Measurements from ENCODE around the gene RAD9A. TPM values are rescaled to one million over a fixed set of nuclear protein-coding genes. Genes with fewer than 3 reads are reported as not detected.

Gene RAD9A
- total RNA-seq, 2 donors from 2014 or later = 22.6 to 49.4 TPM

GRCh38 chr11:67410369-67410831 lies 18.6 kb downstream of the RAD9A start:
- H3K36me3 ChIP-seq (replicated peaks in 1 of 2; ENCODE audit: insufficient read depth in 1 of 2, low read depth in 2 of 2) = no peaks in the 10 kb centered on the region
- ATAC-seq (no peak), DNase-seq (no peak)
- no peak overlapping the region for H3K4me3 ChIP-seq
- H3K4me1 ChIP-seq = peaks cover 22% of the 10 kb centered on the region
- intact Hi-C loops (cut with DNase I) = no loop called here
- H3K27ac ChIP-seq = no peak overlapping the region
- WGBS, 2 donors = 33 to 50% methylated on average over 2 to 15 of the region's 15 CpGs
- TF ChIP-seq CTCF (IDR thresholded peaks at IDR 0.05) = no peak
- no peak for TF ChIP-seq POLR2A (IDR thresholded peaks at IDR 0.05)
- no peaks in the 10 kb centered on the region for H3K27me3 ChIP-seq
- no peaks in the 10 kb centered on the region for H3K9me3 ChIP-seq

DNA sequence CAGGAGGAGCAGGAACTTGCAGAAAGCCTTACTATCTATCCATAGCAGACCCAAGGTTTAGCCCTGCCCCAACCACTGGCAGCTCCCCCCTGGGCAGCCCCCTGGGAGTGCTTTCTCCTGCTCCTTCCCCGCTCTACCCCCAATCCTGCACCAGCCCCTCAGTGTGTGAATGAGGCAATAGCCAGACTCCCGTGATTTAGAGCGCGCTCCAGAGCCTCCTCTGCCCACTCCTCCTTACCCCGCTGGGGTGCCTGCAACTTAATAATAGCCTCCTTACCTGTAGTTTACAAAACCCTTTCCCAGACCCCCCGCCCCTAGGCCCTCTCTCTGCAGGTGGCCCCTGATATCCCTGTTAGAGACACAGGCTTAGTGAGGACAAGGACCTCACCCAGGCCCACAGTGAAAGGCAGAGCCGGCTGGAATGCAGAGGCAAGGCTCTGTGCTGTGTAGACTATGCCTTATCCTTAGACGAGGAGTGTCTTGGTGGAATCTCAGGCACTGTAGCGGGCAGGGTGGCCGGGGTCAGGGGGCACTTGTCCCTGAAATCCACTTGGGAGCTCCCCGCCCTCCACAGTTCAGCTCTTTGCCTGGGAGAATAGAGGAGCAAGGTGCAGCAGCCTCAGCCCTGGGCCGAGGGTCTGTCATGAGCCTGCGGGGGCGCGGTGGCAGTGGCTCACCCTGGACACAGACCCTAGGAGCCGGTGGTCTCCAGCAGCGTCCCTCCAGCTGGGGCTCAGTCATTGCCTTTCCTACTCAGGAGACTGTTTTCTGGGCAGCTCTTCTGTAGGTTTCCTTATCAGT lies 19.4 kb downstream of the RAD9A start:
- DNase-seq (no peak), ATAC-seq (no peak)
- Histone ChIP-seq H3K4me1 (peaks cover 28% of the 10 kb centered on the region), H3K4me3 (no peak overlapping the region), H3K9me3 (no peaks in the 10 kb centered on the region), H3K36me3 (replicated peaks in 1 of 2; ENCODE audit: insufficient read depth in 1 of 2, low read depth in 2 of 2) (no peaks in the 10 kb centered on the region), H3K27ac (no peak overlapping the region), H3K27me3 (no peaks in the 10 kb centered on the region)
- intact Hi-C loops (cut with DNase I) = no loop called here
- WGBS, 2 donors = 68 to 72% methylated on average over 13 to 17 of the region's 17 CpGs
- TF ChIP-seq CTCF (IDR thresholded peaks at IDR 0.05) = no peak
- no peak for TF ChIP-seq POLR2A (IDR thresholded peaks at IDR 0.05)

- 32 to 46% methylated on average over 7 of the region's 7 CpGs for WGBS, 2 donors
- intact Hi-C loops (cut with DNase I) = no loop called here
- Histone ChIP-seq H3K4me1 (peaks cover 33% of the 10 kb centered on the region), H3K27me3 (no peaks in the 10 kb centered on the region), H3K36me3 (replicated peaks in 1 of 2; ENCODE audit: insufficient read depth in 1 of 2, low read depth in 2 of 2) (no peaks in the 10 kb centered on the region), H3K27ac (no peak overlapping the region), H3K4me3 (no peak overlapping the region), H3K9me3 (no peaks in the 10 kb centered on the region)
- TF ChIP-seq CTCF (IDR thresholded peaks at IDR 0.05) = no peak
- TF ChIP-seq POLR2A (IDR thresholded peaks at IDR 0.05) = no peak
- ATAC-seq (no peak), DNase-seq (no peak)
Observed at GRCh38 chr11:67411785-67412152, 20.0 kb downstream of the RAD9A start.

- Histone ChIP-seq H3K9me3 (no peaks in the 10 kb centered on the region), H3K4me1 (peaks cover 40% of the 10 kb centered on the region), H3K4me3 (no peak overlapping the region), H3K36me3 (replicated peaks in 1 of 2; ENCODE audit: insufficient read depth in 1 of 2, low read depth in 2 of 2) (no peaks in the 10 kb centered on the region), H3K27ac (no peak overlapping the region), H3K27me3 (no peaks in the 10 kb centered on the region)
- intact Hi-C loops (cut with DNase I) = no loop called here
- TF ChIP-seq CTCF (IDR thresholded peaks at IDR 0.05) = no peak
- TF ChIP-seq POLR2A (IDR thresholded peaks at IDR 0.05) = no peak
- DNase-seq (no peak), ATAC-seq (no peak)
- WGBS, 2 donors = 39 to 46% methylated on average over 3 to 9 of the region's 9 CpGs
Observed at GRCh38 chr11:67412495-67413179, 20.9 kb downstream of the RAD9A start.

Data from body of pancreas (tissue), 4 donors.